22Rv1 (cell line): ENCODE measurements around the gene LHX8.

Experiments used
- CTCF ChIP-seq: fragments of 450-650 bp; IDR thresholded peaks from 2 replicates; pipeline ENCODE4 v1.5.1; 2017; ENCODE audit warnings: mild to moderate bottlenecking
- ZFX ChIP-seq: fragments of 450-650 bp; IDR thresholded peaks from 2 replicates; pipeline ENCODE4 v1.6.1; 2017; ENCODE audit warnings: antibody characterized with exemption, borderline replicate concordance

- TF ChIP-seq CTCF (no peak), ZFX (no peak)
Measured at GRCh38 chr1:75099581-75099980, 34.6 kb upstream of the LHX8 start.
